Left lung (tissue), 10 donors: Measurements from ENCODE around the gene PDSS2. TPM values are rescaled to one million over a fixed set of nuclear protein-coding genes. Genes with fewer than 3 reads are reported as not detected.

ENCODE experiments used
- ATAC-seq: fragments of 200-7000 bp; cut with Tn5 transposase; one replicate; pipeline ENCODE4 v1.9.1; 2020; ENCODE audit warnings: moderate library complexity
- DNase-seq, 4 donors: peaks; one replicate each; pipeline ENCODE4 v3.0.0-alpha.2; 2013 to 2020
- H3K27ac ChIP-seq, 2 donors: fragments of 200-600 bp; sonication (generic) in 1 of 2; one replicate each; pipeline versions ENCODE4 v1.5.0 to v1.8.0; 2020 to 2021
- H3K27me3 ChIP-seq, 2 donors: fragments of 200-600 bp; sonication (generic) in 1 of 2; one replicate each; pipeline versions ENCODE4 v1.5.0 to v1.8.0; 2020 to 2021
- H3K36me3 ChIP-seq, 2 donors: fragments of 200-600 bp; sonication (generic) in 1 of 2; one replicate each; pipeline versions ENCODE4 v1.5.0 to v1.8.0; 2020 to 2021
- H3K4me1 ChIP-seq, 2 donors: fragments of 200-600 bp; one replicate each; pipeline ENCODE4 v1.8.0; 2021
- H3K4me3 ChIP-seq, 2 donors: fragments of 200-600 bp; sonication (generic) in 1 of 2; one replicate each; pipeline versions ENCODE4 v1.5.0 to v1.8.0; 2020 to 2021; ENCODE audit warnings: mild to moderate bottlenecking in 1 of 2
- H3K9me3 ChIP-seq, 2 donors: fragments of 200-600 bp; sonication (generic) in 1 of 2; one replicate each; pipeline versions ENCODE4 v1.5.0 to v1.8.0; 2020 to 2021
- intact Hi-C, 2 donors: fragments of 100-400 bp; cut with DNase I; formaldehyde crosslinking; loops; one replicate each; pipeline versions ENCODE4 v1.11.2 to v1.14.2; 2022
- polyA plus RNA-seq, 6 donors: library from polyadenylated mRNA; unstranded; fragments of 120-200 nt; gene quantifications; one replicate each; pipeline ENCODE4 v1.2.1, GENCODE V29; 2013; ENCODE audit not compliant: insufficient read length in 6 of 6
- total RNA-seq, 2 donors: library from RNA; stranded (reverse); fragmentation: NEBNext Ultra II Directional; extraction: Animal tissue kit (Norgen Biotek cat#: 25700); gene quantifications; one replicate each; pipeline ENCODE4 v1.2.1, GENCODE V29; 2021
- TF ChIP-seq, protein P1 (sequence below), 2 donors: fragments of 200-600 bp; sonication (generic) in 1 of 2; IDR thresholded peaks; one replicate each; pipeline versions ENCODE4 v1.5.0 to v1.8.0; 2021; ENCODE audit warnings: antibody characterized with exemption in 2 of 2
- donor health status: DM: no; HTN: yes; CAD: no.
- donor health status: DM: no; HTN: no; CAD: no.

The PDSS2 gene
- total and polyA plus RNA-seq, 8 donors, result 13.9 to 20.6 (median 16.4) TPM

DNA sequence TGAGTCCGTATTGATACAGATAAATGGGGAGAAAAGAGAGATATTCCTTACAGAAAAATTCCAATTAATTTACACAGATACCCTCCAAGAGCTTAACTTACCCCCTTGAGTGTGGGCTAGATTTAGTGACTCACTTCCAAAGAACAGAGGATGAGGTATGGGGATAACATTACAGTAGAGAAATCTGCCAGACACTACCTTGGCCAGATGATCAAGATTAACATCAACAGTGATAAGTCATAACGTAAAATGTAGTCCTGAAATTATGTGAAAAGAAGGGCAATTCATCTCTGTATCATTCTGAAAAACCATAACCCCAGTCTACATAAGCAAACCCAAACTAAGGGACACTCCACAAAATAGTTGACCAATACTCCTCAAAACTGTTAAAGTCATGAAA, 69.3 kb downstream of the PDSS2 start:
- no peak overlapping the region for H3K27ac ChIP-seq
- H3K4me1 ChIP-seq, result no peaks in the 10 kb centered on the region
- H3K9me3 ChIP-seq, result peaks cover 0 to 18% of the 10 kb centered on the region in 2 donors
- no peaks in the 10 kb centered on the region for H3K27me3 ChIP-seq
- H3K36me3 ChIP-seq, result no peaks in the 10 kb centered on the region
- ATAC-seq (no peak), DNase-seq (no peak)
- intact Hi-C loops, result no loop called here
- TF ChIP-seq, protein P1, sequence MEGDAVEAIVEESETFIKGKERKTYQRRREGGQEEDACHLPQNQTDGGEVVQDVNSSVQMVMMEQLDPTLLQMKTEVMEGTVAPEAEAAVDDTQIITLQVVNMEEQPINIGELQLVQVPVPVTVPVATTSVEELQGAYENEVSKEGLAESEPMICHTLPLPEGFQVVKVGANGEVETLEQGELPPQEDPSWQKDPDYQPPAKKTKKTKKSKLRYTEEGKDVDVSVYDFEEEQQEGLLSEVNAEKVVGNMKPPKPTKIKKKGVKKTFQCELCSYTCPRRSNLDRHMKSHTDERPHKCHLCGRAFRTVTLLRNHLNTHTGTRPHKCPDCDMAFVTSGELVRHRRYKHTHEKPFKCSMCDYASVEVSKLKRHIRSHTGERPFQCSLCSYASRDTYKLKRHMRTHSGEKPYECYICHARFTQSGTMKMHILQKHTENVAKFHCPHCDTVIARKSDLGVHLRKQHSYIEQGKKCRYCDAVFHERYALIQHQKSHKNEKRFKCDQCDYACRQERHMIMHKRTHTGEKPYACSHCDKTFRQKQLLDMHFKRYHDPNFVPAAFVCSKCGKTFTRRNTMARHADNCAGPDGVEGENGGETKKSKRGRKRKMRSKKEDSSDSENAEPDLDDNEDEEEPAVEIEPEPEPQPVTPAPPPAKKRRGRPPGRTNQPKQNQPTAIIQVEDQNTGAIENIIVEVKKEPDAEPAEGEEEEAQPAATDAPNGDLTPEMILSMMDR (IDR thresholded peaks at IDR 0.05), result no peak
- H3K4me3 ChIP-seq, result no peak overlapping the region

DNA sequence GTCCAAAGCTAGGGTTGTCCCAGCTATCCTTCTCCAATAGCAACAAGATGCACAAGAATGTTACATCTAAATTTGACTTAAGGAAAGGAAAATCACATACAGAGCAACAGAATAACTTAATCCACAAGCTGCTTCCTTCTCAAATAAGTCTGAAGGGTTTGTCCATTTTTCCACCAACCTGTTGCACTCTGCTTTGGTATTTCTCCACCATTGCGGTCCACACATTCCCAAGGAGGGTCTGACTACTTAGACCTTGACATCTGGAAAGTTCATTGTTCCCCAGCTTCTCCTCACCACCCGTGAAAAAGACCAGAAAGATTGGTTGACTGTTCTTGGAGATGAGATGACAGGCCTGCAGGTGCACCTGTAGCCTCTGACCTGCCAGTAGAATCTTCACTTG, 72.5 kb downstream of the PDSS2 start:
- Histone ChIP-seq H3K4me1 (no peaks in the 10 kb centered on the region), H3K27me3 (no peaks in the 10 kb centered on the region), H3K4me3 (no peak overlapping the region), H3K9me3 (no peaks in the 10 kb centered on the region), H3K36me3 (no peaks in the 10 kb centered on the region), H3K27ac (no peak overlapping the region)
- intact Hi-C loops, result no loop called here
- ATAC-seq (no peak), DNase-seq (no peak)
- TF ChIP-seq, protein P1 (IDR thresholded peaks at IDR 0.05), result no peak

DNA sequence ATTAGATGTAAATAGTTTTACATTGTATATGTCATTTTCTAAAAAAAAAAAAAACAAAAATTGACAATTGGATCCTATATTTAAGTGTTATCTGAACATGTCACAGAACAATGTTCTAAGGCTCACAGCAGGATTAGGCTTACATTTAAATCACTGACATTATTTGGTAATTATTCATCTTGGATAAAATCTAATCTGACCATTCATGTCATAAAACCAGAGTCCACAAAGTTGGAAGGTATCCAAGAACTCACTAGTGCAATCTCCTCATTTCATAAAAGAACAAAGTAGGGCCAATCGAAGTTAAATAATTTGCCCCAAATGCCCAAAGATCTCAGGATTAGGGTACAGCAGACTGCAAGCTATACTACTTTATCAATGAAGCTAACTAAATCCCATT, 73.0 kb downstream of the PDSS2 start:
- intact Hi-C loops, result no loop called here
- DNase-seq, result no peak
- Histone ChIP-seq H3K36me3 (no peaks in the 10 kb centered on the region), H3K9me3 (no peaks in the 10 kb centered on the region), H3K27ac (no peak overlapping the region), H3K27me3 (no peaks in the 10 kb centered on the region), H3K4me1 (no peaks in the 10 kb centered on the region), H3K4me3 (no peak overlapping the region)
- TF ChIP-seq, protein P1 (IDR thresholded peaks at IDR 0.05), result no peak
- ATAC-seq, result no peak

DNA sequence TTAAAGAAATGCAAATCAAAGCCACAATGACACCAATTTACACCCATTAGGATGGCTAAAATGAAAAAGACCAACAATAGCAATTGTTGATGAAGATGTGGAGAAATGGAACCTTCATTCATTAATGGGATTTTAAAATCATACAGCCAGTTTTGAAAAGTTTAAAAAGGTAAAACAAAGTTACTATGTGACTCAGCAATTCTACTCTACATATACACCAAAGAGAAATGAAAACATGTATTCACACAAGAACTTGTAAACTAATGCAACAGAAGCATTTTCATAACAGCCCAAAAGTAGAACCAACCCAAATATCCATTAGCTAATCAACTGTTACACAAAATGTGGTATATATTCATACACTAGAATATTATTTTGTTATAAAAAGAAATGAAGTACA, 75.7 kb downstream of the PDSS2 start:
- DNase-seq (no peak), ATAC-seq (no peak)
- Histone ChIP-seq H3K36me3 (no peaks in the 10 kb centered on the region), H3K4me1 (no peaks in the 10 kb centered on the region), H3K9me3 (peaks cover 0 to 8% of the 10 kb centered on the region in 2 donors), H3K27ac (no peak overlapping the region), H3K27me3 (no peaks in the 10 kb centered on the region), H3K4me3 (no peak overlapping the region)
- intact Hi-C loops, result no loop called here
- TF ChIP-seq, protein P1 (IDR thresholded peaks at IDR 0.05), result no peak

DNA sequence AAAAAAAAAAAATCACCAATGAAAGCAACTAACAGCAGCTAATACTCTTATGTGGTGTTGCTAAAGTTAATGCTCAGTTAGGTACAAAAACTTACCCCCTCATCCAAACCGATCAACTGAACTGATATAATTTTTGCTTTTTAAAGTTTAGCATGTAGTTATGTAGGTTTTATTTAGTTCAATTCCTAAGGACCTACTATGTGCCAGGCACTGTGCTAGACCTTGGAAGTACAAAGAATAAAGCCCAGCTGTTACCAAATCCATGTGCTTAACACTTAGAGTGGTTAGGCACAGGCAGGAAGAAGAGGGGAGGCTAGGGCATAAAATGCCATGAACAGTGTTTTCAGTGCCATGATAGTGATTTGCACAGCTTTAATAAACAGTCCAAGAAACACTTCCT, 85.1 kb downstream of the PDSS2 start:
- no peak for ATAC-seq
- Histone ChIP-seq H3K27ac (no peak overlapping the region), H3K9me3 (peaks cover 0 to 10% of the 10 kb centered on the region in 2 donors), H3K36me3 (no peaks in the 10 kb centered on the region), H3K27me3 (no peaks in the 10 kb centered on the region), H3K4me3 (no peak overlapping the region), H3K4me1 (no peaks in the 10 kb centered on the region)
- DNase-seq, result no peak
- intact Hi-C loops, result no loop called here
- TF ChIP-seq, protein P1 (IDR thresholded peaks at IDR 0.05), result no peak
